ENCODE data around the gene PRPF8. TPM values are rescaled to one million over a fixed set of nuclear protein-coding genes. Genes with fewer than 3 reads are reported as not detected.

The PRPF8 gene
- total and polyA plus RNA-seq, 10 of the 15 experiments (the other 5 are each of a cell fraction or from before 2014, with no cell fraction given), result 77.2 to 337 (median 162) TPM

DNA sequence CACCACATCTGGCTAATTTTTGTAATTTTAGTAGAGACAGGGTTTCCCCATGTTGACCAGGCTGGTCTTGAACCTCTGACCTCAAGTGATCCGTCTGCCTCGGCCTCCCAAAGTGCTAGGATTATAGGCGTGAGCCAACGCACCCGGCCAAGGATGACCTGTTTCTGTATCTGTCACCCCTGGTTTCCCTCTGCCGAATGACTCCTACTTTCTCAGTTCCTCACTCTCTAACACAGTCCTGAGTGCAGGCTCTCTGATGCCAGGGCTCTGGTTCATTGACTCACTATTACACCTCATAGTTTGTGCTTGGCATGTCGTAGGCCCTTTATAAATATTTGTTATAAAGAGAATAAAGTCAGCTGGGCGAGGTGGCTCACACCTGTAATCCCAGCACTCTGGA is 10.7 kb upstream of the PRPF8 start (continued):
- TF ChIP-seq RFX5 (IDR thresholded peaks at IDR 0.05; ENCODE audit: low read depth, low read length) (no peak), CHD1 (IDR thresholded peaks at IDR 0.05; ENCODE audit: low read depth, low read length) (no peak), TCF12 (IDR thresholded peaks at IDR 0.05; ENCODE audit: low read depth, low read length) (0 out of 2 replicates have a peak, but pooled peaks have one; percentile 31), MTA2 (IDR thresholded peaks at IDR 0.05; ENCODE audit: low read depth) (no peak), RELA (IDR thresholded peaks at IDR 0.05; ENCODE audit: borderline replicate concordance, partially characterized antibody) (no peak), NFYB (IDR thresholded peaks at IDR 0.05; ENCODE audit: insufficient read depth, low read depth, low read length) (no peak), RBBP5 (conservative IDR thresholded peaks at IDR 0.05) (no peak), NR2F1 (conservative IDR thresholded peaks at IDR 0.05) (peak; percentile 36; the same call in 1 of the 2 replicates), BCL11A (IDR thresholded peaks at IDR 0.05; ENCODE audit: low read depth, low read length) (peak; percentile 71; the same call in 1 of the 2 replicates), RB1 (IDR thresholded peaks at IDR 0.05; ENCODE audit: borderline replicate concordance) (no peak), ZNF622 (IDR thresholded peaks at IDR 0.05) (no peak), EZH2 (IDR thresholded peaks at IDR 0.05; ENCODE audit: borderline replicate concordance, control insufficient read depth, low read depth, low read length) (no peak), KDM1A (IDR thresholded peaks at IDR 0.05; ENCODE audit: borderline replicate concordance) (no peak), RUNX3 (IDR thresholded peaks at IDR 0.05; ENCODE audit: low read length) (peak; percentile 45)
- TF ChIP-seq, protein P1, sequence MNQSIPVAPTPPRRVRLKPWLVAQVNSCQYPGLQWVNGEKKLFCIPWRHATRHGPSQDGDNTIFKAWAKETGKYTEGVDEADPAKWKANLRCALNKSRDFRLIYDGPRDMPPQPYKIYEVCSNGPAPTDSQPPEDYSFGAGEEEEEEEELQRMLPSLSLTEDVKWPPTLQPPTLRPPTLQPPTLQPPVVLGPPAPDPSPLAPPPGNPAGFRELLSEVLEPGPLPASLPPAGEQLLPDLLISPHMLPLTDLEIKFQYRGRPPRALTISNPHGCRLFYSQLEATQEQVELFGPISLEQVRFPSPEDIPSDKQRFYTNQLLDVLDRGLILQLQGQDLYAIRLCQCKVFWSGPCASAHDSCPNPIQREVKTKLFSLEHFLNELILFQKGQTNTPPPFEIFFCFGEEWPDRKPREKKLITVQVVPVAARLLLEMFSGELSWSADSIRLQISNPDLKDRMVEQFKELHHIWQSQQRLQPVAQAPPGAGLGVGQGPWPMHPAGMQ (IDR thresholded peaks at IDR 0.05; ENCODE audit: borderline replicate concordance), result no peak
- TF ChIP-seq, protein P2, sequence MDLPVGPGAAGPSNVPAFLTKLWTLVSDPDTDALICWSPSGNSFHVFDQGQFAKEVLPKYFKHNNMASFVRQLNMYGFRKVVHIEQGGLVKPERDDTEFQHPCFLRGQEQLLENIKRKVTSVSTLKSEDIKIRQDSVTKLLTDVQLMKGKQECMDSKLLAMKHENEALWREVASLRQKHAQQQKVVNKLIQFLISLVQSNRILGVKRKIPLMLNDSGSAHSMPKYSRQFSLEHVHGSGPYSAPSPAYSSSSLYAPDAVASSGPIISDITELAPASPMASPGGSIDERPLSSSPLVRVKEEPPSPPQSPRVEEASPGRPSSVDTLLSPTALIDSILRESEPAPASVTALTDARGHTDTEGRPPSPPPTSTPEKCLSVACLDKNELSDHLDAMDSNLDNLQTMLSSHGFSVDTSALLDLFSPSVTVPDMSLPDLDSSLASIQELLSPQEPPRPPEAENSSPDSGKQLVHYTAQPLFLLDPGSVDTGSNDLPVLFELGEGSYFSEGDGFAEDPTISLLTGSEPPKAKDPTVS (IDR thresholded peaks at IDR 0.05; ENCODE audit: low read depth, low read length), result no peak
- TF ChIP-seq, protein P3, sequence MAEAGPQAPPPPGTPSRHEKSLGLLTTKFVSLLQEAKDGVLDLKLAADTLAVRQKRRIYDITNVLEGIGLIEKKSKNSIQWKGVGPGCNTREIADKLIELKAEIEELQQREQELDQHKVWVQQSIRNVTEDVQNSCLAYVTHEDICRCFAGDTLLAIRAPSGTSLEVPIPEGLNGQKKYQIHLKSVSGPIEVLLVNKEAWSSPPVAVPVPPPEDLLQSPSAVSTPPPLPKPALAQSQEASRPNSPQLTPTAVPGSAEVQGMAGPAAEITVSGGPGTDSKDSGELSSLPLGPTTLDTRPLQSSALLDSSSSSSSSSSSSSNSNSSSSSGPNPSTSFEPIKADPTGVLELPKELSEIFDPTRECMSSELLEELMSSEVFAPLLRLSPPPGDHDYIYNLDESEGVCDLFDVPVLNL (IDR thresholded peaks at IDR 0.05; ENCODE audit: low read depth, low read length), result no peak
- TF ChIP-seq, protein P4, sequence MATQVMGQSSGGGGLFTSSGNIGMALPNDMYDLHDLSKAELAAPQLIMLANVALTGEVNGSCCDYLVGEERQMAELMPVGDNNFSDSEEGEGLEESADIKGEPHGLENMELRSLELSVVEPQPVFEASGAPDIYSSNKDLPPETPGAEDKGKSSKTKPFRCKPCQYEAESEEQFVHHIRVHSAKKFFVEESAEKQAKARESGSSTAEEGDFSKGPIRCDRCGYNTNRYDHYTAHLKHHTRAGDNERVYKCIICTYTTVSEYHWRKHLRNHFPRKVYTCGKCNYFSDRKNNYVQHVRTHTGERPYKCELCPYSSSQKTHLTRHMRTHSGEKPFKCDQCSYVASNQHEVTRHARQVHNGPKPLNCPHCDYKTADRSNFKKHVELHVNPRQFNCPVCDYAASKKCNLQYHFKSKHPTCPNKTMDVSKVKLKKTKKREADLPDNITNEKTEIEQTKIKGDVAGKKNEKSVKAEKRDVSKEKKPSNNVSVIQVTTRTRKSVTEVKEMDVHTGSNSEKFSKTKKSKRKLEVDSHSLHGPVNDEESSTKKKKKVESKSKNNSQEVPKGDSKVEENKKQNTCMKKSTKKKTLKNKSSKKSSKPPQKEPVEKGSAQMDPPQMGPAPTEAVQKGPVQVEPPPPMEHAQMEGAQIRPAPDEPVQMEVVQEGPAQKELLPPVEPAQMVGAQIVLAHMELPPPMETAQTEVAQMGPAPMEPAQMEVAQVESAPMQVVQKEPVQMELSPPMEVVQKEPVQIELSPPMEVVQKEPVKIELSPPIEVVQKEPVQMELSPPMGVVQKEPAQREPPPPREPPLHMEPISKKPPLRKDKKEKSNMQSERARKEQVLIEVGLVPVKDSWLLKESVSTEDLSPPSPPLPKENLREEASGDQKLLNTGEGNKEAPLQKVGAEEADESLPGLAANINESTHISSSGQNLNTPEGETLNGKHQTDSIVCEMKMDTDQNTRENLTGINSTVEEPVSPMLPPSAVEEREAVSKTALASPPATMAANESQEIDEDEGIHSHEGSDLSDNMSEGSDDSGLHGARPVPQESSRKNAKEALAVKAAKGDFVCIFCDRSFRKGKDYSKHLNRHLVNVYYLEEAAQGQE (IDR thresholded peaks at IDR 0.05; ENCODE audit: low read depth, low read length), result no peak
- TF ChIP-seq, protein P5, sequence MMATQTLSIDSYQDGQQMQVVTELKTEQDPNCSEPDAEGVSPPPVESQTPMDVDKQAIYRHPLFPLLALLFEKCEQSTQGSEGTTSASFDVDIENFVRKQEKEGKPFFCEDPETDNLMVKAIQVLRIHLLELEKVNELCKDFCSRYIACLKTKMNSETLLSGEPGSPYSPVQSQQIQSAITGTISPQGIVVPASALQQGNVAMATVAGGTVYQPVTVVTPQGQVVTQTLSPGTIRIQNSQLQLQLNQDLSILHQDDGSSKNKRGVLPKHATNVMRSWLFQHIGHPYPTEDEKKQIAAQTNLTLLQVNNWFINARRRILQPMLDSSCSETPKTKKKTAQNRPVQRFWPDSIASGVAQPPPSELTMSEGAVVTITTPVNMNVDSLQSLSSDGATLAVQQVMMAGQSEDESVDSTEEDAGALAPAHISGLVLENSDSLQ (IDR thresholded peaks at IDR 0.05), result no peak
- TF ChIP-seq, protein P6, sequence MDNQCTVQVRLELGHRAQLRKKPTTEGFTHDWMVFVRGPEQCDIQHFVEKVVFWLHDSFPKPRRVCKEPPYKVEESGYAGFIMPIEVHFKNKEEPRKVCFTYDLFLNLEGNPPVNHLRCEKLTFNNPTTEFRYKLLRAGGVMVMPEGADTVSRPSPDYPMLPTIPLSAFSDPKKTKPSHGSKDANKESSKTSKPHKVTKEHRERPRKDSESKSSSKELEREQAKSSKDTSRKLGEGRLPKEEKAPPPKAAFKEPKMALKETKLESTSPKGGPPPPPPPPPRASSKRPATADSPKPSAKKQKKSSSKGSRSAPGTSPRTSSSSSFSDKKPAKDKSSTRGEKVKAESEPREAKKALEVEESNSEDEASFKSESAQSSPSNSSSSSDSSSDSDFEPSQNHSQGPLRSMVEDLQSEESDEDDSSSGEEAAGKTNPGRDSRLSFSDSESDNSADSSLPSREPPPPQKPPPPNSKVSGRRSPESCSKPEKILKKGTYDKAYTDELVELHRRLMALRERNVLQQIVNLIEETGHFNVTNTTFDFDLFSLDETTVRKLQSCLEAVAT (IDR thresholded peaks at IDR 0.05), result no peak
